ENCODE data around the gene ARPP19. TPM values are rescaled to one million over a fixed set of nuclear protein-coding genes. Genes with fewer than 3 reads are reported as not detected.
"Not testable (repeated sequence)": the region's sequence is repeated elsewhere in the genome, so short reads cannot be mapped to it uniquely, and the experiment has no call there.

ARPP19 gene
- polyA plus RNA-seq, 1 donor from 2014 or later = 64.6 TPM

DNA sequence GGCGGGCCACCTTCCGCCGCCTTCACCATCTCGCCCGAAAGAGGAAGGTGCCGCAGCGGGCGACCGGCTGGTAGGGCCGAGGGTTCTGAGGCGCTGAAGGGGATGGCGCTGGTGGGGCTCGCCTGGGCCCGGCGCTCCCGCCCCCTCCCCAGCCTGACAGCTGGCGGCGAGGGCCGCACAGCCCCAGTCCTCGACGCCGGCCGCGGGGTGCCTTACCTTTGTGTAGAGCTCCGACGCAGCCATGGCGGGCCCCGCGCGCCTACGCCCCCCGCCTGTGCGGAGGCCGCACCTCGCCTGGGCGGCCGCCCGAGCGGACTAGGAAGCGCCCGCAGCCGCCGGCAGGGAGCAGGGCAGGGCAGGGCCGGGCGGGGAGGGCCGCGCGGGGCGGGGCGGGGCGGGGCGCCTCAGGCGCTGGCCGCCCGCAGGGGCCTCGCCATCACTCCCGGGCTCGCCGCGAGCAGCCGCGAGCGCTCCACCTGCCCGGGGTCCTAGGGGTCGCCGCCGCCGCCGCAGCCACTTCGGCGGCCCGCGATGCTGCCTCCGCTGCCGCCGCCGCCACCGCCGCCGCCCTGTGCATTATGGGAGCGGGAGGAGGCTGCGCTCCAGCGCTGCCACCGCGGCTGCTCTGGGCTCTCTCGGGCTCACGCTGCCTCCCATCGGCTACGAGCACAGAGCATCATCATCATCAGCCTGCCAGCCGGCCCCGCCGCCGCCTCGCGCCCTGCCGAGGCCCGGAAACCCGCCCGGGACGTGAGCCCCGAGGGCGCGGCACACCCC, 40.1 kb downstream of the ARPP19 start, which contains the start of gene MYO5A:
Gene MYO5A (minus strand): TSS at position 317 of the 777 bp plus-strand sequence. CDS start 74 bp downstream, at position 243.
- no peaks in the 10 kb centered on the region for H3K27me3 Mint-ChIP-seq

DNA sequence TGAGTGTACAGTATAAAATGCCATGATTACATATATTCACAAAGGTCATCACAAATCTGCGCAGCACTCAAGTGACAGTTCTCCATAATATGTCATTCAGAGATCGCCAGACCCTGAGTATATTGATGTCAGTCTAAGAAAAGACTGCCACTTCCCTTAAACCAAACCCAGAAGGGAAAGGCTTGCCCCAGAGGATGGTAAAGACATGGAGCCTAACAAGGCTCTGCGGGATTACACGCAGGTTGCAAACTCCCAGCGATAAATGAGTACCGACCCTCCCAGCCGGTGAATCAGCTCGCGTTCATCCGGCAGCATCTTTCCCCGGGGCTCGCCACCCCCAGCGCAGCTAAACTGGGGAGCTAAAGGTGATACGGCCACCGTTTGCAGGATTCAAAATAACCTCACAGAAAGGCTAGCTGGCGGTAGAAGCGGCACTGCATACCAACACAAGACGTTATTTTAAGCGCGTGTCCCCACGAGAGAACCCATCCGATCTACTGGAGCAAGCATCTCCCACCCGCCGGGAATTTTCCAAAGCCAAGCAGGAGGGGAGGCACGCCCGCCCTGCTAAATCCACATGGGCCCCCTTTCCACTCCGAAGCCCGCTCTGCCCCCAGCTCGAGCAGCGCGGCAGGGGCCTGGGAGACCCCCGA, 40.8 kb downstream of the ARPP19 start:
- Mint-ChIP-seq H3K27me3 (no peaks in the 10 kb centered on the region), H3K4me1 (peaks cover 19 to 44% (median 40%) of the 10 kb centered on the region in 3 donors), H3K9me3 (no peaks in the 10 kb centered on the region), H3K27ac (peak overlapping the region; percentile 81 to 96 (median 86)), H3K36me3 (no peaks in the 10 kb centered on the region), H3K4me3 (peak overlapping the region; percentile 91 to 100 (median 96))

More for the DNA sequence above, 40.1 kb downstream of the ARPP19 start, which contains the start of gene MYO5A:
- Mint-ChIP-seq H3K27ac (peak within 1 kb of the TSS; percentile 82 to 96 (median 90)), H3K4me3 (peak within 1 kb of the TSS; percentile 91 to 100 (median 96)), H3K9me3 (no peaks in the 10 kb centered on the region), H3K36me3 (no peaks in the 10 kb centered on the region), H3K4me1 (peaks cover 15 to 37% (median 33%) of the 10 kb centered on the region in 3 donors)

DNA sequence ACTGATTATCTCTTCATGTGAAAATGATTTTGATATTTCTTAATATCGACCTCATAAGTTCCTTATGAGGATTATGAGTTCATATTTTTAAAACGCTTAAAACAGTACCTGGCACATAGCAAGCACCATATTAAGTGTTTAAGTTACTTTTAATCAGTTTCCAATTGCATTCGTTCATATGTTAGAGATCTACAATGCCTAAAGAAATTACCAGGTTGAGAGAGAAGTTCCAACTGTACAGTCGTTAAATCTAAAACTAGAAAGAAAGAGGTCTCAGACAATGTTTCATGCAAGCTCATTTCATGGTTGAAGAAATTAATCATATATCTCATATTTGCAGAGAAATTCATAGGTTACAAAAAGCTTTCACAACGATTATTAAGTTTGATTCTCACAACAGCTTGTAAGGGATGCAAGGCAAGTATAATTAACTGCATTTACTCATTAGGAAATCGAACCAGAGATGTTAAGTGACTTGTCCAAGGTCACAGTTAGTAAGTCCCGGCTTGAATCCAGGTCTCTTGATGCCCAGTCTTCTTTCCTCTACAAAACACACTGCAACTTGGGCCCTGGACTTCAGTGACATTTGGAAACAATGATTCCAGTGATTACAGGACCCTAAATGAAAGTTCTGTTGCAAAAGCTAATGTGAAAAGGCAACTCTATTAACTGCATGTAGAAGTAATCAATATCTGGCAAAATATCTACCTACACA, 41.5 kb downstream of the ARPP19 start:
- H3K4me3 Mint-ChIP-seq = peak overlapping the region; percentile 91 to 100 (median 96)
- H3K36me3 Mint-ChIP-seq = no peaks in the 10 kb centered on the region
- peak overlapping the region; percentile 81 to 96 (median 86) for H3K27ac Mint-ChIP-seq
- H3K27me3 Mint-ChIP-seq = no peaks in the 10 kb centered on the region
- peaks cover 21 to 46% (median 44%) of the 10 kb centered on the region in 3 donors for H3K4me1 Mint-ChIP-seq
- no peaks in the 10 kb centered on the region for H3K9me3 Mint-ChIP-seq

DNA sequence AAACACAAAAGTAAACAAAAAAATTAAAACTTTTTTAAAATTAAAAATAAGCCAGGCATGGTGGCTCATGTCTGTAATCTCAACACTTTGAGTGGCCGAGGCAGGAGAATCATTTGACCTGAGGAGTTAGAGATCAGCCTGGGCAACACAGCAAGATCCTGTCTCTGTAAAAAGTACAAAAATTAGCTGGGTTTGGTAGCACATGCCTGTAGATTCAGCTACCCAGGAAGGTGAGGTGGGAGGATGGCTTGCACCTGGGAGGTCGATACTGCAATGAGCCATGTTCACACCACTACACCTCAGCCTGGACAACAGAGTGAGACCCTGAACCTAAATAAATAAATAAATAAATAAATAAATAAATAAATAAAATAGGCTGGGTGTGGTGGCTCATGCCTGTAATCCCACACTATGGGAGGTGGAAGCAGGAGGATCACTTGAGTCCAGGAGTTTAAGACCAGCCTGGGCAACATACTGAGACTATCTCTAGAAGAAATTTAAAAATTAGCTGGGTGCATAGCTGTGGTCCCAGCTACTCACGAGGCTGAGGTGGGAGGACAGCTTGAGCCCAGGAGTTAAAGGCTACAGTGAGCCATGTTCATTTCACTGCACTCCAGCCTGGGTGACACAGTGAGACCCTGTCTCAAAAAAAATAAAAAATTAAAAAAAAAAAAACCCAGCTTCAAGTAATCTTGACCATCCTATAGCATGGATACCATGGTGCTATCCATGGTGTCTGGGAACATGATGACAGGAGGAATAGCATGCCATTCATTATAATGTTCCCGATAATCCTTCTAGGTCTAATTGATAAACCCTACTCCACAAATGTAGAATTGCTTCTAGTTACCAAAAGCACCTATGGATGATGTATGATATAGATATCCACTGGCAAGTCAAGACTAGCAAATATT, 44.4 kb downstream of the ARPP19 start:
- H3K27ac Mint-ChIP-seq = peak overlapping the region in 1 of 3 donors; percentile 39
- H3K4me1 Mint-ChIP-seq = peaks cover 35 to 60% (median 55%) of the 10 kb centered on the region in 3 donors

DNA sequence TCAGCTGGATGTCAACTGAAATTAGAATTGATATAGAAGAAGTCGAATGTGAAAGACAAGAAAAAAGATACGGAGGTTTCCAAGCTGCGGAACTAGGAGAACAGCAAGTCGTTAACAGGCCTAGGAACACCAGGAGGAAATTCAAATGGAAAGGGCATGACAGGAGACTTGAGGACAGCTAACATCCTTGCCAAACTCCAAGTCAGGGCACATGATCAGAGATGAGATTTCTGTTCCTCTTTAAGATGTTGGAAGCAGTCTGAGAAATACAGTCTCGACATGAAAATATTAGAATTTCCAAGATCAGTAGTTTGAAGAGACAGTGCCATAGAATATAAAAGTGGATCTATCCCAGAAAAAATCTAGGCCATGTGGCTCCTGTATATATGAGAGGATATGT, 45.2 kb downstream of the ARPP19 start:
- peaks cover 39 to 65% (median 60%) of the 10 kb centered on the region in 3 donors for H3K4me1 Mint-ChIP-seq
- H3K4me3 Mint-ChIP-seq = no peak overlapping the region
- H3K27ac Mint-ChIP-seq = peak overlapping the region; percentile 12 to 67 (median 46)

More for the DNA sequence above, 44.4 kb downstream of the ARPP19 start:
- Mint-ChIP-seq H3K27me3 (no peaks in the 10 kb centered on the region), H3K4me3 (no peak overlapping the region), H3K36me3 (peaks cover 2% of the 10 kb centered on the region), H3K9me3 (no peaks in the 10 kb centered on the region)

DNA sequence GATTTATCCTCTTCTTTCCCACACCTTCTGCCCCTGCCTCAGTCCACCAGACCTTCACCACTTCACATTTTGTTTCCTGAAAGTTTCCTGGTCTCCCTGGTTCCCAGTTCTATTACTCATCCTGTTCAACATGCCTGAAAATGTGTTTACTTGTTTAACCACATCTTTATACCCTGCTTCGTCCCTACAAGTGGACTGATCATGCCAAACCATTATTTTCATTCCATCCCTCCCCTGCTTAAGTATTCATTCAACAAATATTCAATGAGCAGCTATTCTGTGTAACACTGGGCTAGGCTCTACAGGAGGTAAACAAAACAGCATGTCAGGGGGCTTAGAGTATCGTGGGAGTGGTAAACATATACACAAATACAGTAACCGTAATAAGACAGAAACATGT, 45.6 kb downstream of the ARPP19 start:
- no peaks in the 10 kb centered on the region for H3K27me3 Mint-ChIP-seq
- no peak overlapping the region for H3K4me3 Mint-ChIP-seq
- peak overlapping the region; percentile 12 to 67 (median 46) for H3K27ac Mint-ChIP-seq
- no peaks in the 10 kb centered on the region for H3K9me3 Mint-ChIP-seq
- peaks cover 2% of the 10 kb centered on the region for H3K36me3 Mint-ChIP-seq
- H3K4me1 Mint-ChIP-seq = peaks cover 42 to 69% (median 65%) of the 10 kb centered on the region in 3 donors

More for the DNA sequence above, 45.2 kb downstream of the ARPP19 start:
- peaks cover 2% of the 10 kb centered on the region for H3K36me3 Mint-ChIP-seq
- H3K9me3 Mint-ChIP-seq = no peaks in the 10 kb centered on the region
- no peaks in the 10 kb centered on the region for H3K27me3 Mint-ChIP-seq

DNA sequence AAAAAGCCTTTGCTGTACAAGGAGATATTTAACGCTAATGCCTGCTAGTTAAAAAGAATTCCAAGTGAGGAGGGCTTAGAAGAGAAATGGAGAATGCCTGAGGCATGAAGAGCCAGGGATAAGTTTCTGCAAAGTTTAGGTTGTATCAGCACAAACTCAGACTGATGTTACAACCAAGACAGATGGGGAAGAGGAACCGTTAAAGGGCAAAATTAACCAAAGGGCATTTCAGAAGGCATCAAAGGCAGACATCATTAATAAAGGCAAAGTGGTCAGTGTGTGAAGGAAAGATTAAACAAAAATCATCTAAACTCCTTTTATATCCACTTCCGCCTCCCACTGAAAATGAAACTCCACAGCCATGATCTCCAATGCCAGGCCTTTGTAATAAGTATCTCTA, 47.1 kb downstream of the ARPP19 start:
- Mint-ChIP-seq H3K9me3 (no peaks in the 10 kb centered on the region), H3K27ac (no peak overlapping the region), H3K27me3 (no peaks in the 10 kb centered on the region), H3K4me3 (no peak overlapping the region), H3K36me3 (peaks cover 2% of the 10 kb centered on the region), H3K4me1 (peaks cover 39 to 59% (median 50%) of the 10 kb centered on the region in 3 donors)

DNA sequence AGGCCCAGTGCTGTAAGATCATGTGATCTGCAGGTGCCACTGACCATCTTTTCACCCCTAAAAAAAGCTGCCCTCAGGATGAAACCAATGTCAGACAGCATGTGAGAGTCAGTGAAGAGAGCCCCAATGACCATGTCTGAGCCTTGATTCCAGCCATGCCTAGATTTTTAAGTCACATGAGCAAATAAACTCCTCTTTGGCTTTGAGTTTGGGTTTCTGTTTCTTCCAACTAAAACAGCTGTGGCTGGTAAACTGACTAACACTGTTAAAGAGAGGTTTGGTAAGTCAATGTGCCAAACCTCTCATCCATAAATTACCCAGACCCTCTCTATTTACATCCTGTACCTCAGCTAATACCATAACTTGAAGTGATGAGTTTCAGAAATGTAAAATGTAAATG, 48.4 kb downstream of the ARPP19 start:
- Mint-ChIP-seq H3K4me1 (peaks cover 39 to 52% (median 42%) of the 10 kb centered on the region in 3 donors), H3K4me3 (peak overlapping the region in 1 of 4 donors; percentile 25), H3K9me3 (no peaks in the 10 kb centered on the region), H3K27me3 (no peaks in the 10 kb centered on the region), H3K36me3 (peaks cover 2% of the 10 kb centered on the region), H3K27ac (peak overlapping the region in 2 of 3 donors; percentile 27 to 47)

DNA sequence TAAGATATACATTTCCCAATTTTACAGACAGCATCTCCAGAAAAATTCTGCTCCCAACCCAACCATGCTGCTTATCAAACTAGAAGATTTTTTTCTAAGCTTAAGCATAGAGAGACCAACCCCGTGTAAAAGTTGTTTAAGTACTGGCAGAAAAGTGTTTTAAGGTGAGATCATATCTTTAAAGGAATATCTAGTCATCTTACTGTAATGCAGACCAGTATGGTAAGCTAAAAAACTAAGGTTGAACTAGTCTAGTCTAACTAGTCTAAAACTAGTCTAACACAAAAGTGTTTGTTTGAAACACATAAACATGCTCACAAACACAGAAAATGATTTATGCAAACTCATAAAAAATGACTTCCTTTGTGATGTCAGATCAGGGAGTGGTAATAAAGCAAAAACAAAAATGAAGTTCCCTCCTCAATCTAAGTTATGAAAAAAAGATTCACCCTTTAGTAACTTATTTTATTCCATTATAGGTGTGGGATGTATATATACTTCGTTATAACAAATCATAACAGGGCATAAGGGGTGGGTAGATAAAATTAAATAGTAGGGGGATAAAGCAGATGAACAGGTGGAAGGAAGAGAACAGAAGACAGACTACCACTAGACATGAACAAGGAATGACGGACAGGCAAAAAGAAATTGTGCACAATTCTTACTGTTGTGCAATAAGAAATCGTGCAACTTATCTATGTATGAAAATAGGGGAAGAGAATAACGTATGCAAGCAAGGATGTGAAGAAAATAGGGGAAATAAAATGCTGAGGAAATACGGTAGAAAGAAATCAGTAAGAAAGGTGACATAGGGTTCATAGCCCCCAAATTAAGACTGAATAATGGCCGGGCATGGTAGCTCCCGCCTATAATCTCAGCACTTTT, 50.1 kb downstream of the ARPP19 start:
- H3K27ac Mint-ChIP-seq = peak overlapping the region in 1 of 3 donors; percentile 6
- no peak overlapping the region for H3K4me3 Mint-ChIP-seq
- no peaks in the 10 kb centered on the region for H3K27me3 Mint-ChIP-seq
- H3K36me3 Mint-ChIP-seq = peaks cover 2% of the 10 kb centered on the region
- no peaks in the 10 kb centered on the region for H3K9me3 Mint-ChIP-seq
- peaks cover 35 to 43% (median 40%) of the 10 kb centered on the region in 3 donors for H3K4me1 Mint-ChIP-seq

DNA sequence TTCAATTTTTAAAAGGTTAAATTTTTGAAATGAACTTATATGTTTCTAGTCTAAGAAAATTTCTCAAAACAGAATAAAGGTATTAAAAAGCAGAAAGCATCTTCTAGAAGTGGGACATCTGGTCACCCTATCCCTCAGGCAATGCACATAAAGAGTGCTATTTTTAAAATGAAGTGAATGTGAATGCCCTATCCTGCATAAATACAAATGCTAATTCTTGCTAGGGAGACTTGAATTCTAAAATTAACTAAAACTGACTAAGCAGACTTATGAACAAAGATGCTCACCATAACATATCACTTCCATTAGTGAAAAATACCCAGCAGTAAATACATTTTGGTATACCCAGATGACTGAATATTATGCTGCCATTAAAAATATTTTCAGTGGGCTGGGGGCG, 51.8 kb downstream of the ARPP19 start:
- peaks cover 26 to 33% (median 26%) of the 10 kb centered on the region in 3 donors for H3K4me1 Mint-ChIP-seq
- H3K9me3 Mint-ChIP-seq = no peaks in the 10 kb centered on the region
- no peak overlapping the region for H3K27ac Mint-ChIP-seq
- H3K27me3 Mint-ChIP-seq = no peaks in the 10 kb centered on the region
- no peak overlapping the region for H3K4me3 Mint-ChIP-seq
- H3K36me3 Mint-ChIP-seq = no peaks in the 10 kb centered on the region

DNA sequence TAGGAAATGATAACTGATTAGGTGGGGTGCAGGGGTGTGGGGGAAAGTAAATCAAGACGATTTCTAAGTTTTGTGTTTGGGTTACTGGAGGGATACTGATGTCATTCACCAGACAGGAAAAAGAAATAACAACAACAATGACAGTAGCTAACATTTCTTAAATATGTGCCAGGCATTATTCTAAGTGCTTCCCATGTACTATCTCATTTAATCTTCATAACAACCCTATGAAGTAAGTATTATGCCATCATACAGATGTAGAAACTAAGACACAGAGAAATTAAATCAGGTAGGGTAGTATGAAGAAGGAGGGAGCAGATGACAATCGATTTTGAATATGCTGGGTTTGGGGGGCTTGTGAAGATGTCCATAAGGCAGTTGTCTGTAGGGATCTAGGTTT, 53.5 kb downstream of the ARPP19 start:
- peaks cover 10 to 32% (median 22%) of the 10 kb centered on the region in 3 donors for H3K4me1 Mint-ChIP-seq
- H3K27me3 Mint-ChIP-seq = no peaks in the 10 kb centered on the region
- H3K36me3 Mint-ChIP-seq = no peaks in the 10 kb centered on the region
- H3K4me3 Mint-ChIP-seq = no peak overlapping the region
- no peaks in the 10 kb centered on the region for H3K9me3 Mint-ChIP-seq
- no peak overlapping the region for H3K27ac Mint-ChIP-seq

DNA sequence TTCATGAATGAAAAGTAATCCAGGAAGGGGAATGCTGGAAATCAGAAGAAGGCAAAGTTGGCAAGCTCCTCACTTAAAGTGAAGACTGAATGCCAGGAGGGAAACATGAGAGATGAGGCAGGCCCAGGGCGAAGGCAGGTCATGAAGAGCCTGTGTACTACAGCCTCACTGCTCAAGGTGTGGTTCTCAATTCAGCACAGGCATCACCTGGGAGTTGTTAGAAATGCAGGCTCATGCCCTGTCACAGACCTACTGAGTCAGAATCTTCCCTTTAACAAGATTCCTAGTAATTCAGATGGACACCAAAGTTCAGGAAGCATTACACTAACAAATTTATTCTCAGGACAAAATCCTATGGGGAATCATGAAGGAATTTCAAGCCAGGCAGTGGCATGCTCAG, 54.3 kb downstream of the ARPP19 start:
- Mint-ChIP-seq H3K9me3 (no peaks in the 10 kb centered on the region), H3K4me3 (no peak overlapping the region), H3K27me3 (no peaks in the 10 kb centered on the region), H3K4me1 (peaks cover 16 to 35% (median 18%) of the 10 kb centered on the region in 3 donors), H3K27ac (no peak overlapping the region), H3K36me3 (no peaks in the 10 kb centered on the region)

DNA sequence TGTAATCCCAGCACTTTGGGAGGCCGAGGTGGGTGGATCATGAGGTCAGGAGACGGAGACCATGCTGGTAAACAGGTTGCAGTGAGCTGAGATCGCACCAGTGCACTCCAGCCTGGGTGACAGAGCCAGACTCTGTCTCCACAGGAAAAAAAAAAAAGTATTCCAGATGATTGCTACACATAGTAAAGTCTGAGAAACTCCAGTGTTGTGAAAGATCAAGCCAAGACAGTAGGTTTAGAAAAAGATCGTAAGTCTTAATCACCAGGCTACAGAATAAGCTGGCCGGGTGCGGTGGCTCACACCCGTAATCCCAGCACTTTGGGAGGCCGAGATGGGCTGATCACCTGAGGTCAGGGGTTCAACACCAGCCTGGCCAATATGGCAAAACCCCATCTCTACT, 56.0 kb downstream of the ARPP19 start:
- H3K4me3 Mint-ChIP-seq, H3K9me3 Mint-ChIP-seq, H3K36me3 Mint-ChIP-seq, H3K27me3 Mint-ChIP-seq: not testable (repeated sequence)
- Mint-ChIP-seq H3K27ac (peak overlapping the region in 1 of 3 donors; percentile 80), H3K4me1 (peaks cover 16 to 37% (median 21%) of the 10 kb centered on the region in 3 donors)

Measured in IgD-negative memory B cell (primary cell).